Measurements from ENCODE around the gene SEZ6L.

Gene SEZ6L

DNA sequence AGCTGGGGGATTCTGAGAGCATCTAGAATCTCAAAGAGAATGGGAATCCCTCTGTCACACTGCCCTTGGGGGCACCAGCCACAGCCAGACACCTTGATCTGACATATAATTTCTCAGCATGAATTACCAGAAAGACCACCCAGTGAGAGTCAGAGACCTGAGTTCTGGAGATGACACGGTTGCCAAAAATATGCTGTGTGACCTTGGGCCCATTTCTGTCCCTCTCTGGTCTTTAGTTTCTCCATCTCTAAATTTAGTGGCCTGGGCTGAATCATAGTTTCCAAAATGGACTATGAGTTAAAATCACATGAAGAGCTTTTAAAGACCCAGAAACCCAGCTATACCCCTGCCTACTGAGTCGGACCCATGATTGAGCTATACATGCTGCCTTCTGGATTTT, 15.9 kb downstream of the SEZ6L start:
- DNase-seq: no peak

DNA sequence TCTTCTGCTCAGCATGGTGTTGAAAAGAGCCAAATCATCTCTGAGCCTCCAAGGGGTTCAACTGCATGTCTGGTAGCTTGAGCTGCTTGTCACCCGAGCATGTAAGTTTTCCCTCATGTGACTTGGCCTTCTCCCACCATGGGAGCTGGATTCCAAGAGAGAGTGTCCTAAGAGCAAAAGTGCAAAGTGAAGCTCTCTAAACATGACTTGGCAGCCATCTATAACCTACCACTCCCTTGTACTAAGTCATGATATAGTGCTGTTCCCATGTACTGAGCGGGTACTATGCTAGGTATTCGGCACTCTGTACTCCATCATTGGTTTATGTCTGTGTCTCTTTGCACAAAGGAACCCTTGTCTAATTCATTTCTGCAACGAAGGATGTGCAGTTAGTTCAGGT, 19.1 kb downstream of the SEZ6L start:
- DNase-seq: no peak

DNA sequence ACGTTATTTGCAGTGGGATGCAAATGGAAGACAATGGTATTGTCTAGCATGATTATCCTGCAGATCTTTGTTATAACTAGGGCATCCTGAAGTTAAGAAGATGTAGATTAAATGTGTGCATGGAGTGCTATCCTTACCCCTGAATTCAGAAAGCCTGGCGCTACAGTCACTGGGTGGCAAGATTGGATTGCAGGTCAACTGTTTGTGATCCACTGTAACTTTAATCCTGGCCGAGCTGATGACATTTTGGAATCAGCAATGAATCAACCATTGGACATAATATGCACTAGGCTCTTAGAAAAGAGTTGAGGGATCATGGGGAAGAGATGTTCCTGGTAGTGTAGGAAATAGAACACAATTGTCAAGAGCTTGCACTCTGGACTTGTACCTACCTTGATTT, 25.1 kb downstream of the SEZ6L start:
- DNase-seq: no peak

DNA sequence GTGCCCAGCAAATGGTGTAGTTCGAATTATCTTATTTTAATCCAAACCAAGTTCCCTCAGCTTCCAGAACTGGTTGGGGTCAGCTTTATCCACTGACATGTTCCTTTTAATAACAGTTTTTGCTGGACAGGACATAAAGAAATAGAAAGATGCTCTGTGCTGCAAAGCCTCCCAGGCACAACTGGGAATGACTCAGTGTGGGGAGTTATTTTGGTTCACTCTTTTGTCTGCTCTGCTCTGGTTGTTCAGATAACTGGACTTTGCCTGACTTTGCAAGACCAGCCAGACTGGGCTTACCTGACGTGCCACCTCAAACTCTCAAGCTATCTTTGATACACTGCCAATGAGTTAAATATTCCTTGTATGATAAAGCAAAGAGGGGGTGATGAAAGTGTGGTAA, 25.6 kb downstream of the SEZ6L start:
- DNase-seq: no peak

DNA sequence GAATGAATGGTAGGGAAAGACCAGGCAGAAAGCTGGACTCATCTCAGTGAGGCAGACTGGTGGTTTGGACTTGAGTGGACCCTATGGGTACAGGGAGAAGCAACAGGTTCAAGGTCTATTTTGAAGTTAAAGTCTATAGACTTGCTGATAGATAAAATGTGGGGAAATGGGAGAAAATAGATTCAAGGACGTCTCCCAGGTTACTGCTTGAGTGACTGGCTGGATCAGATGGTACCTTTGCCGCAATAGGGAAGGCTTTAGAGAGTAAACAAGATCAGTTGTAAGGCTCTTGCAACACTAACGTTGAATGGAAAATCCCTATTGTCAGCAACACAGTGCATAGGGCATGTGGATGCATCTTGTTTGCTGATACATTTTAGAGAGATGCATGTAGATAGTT, 27.4 kb downstream of the SEZ6L start:
- DNase-seq: no peak

DNA sequence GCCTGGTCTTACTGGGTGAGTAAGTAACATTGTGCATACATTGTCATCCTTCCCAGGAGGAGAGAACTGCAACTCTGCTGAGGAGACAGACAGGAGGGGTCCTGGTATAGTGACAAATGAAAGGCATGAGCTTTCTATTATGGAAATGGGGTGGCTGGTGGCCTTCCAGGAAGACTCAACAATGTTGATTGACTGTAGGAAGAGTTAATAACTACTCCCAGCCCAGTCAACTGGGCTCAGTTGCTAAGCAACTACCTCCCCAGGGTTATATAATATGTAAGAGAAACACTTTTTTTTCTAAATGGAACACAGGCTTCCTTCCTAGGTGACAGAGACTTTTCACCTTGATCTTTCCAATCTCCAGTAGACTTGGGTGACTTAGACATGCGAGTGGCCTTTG, 28.2 kb downstream of the SEZ6L start:
- DNase-seq: no peak

DNA sequence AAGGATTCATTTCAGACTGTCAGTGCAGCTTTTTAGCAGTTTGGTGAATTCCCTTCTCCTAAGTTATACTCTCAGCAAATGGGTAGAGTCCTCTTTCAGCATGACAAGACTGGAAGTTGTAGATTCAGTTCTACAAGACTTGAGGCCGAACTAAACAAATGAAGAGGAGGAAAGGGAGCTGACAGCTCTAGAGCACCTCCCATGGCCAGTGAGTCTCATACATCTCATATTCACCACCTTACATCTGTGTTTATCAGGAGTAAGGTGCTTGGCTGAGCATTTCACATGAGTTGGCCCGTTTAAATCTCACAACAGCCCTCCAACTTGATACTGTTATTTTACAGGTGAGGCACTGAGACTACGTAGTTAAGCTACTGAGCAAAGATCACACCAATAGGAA, 30.4 kb downstream of the SEZ6L start:
- DNase-seq: no peak

DNA sequence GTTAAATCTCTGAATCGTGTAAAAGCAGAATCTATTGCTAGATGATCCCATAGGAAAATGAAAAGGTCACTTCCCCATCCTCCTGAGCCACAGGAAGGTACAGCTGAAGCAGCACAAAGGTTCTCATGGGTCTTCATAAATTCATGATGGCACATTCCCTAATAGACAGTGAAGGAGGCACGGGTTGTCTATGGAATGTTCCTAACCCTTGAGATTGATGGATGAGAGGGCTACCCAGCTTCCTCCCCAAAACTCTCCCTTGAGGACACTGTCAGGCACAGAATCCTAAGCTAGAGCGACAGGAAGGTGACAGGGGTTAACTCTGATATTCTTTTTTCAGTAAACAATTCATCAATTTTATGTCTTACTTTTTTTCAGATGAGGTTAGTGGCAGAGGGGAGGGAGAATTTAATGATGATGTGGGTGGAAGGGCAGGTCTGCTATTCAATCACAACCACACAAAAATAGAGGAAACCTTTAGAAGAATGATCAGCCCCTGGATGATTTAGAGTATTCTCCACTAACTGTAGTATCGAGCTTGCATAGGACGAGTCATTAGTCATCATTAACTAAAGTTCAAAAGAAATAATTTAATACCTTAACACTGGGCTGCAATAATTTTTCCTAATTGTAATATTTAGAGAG, 33.1 kb downstream of the SEZ6L start:
- DNase-seq: no peak

DNA sequence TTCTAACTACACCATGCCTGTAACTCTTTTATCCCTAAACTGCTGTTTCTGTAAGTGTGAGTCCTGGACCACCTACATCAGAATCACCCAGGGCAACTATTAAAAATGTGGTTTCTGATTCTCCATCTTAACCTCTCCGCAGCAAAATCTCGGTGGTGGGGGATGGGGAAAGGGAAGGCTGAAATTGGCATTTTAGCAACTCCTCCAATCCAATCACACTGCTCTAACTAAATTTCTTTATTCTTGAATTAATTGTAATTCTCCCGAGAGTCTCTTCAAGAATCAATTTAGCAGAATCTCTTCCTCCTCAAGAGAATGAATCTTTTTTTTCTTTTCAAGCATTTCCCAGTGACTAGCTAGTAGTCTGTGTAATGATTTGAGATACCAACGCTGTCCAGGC, 36.2 kb downstream of the SEZ6L start:
- DNase-seq: no peak

DNA sequence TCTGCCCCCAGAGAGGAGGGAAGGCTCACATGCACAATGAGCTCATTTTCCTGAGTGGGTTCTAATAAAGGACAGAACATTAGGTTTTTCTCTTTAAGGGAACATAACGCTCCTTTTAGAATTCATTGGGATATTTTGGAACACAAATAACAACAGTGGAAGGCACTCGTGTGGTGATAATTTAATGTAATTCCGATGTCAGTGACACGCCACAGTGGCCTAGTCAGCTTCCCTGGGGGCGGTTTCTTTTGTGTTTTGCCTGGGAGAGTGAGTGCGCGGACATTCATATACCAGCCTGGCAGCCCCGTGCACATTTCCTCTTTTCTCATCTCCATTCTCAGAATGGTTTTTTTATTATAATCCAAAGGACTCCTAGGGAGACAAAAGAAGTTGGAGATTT, 41.1 kb downstream of the SEZ6L start:
- DNase-seq: no peak

DNA sequence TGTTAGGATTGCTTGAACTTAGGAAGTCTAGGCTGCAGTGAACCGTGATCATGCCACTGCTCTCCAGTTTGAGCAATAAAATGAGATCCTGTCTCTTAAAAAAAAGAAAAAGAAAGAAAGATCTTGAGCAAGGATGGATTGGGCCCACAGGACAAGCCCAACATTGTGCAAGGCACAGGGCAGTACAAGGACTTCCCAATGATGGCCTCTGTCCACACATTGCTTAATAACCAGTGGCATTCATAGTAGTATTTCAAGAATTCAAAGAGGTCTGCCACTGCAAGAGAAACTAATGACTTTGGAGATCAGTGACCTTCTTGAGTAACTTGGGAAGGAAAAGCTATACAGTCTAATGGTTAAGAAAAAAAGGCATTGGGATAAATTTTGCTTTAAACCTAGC, 44.6 kb downstream of the SEZ6L start:
- DNase-seq: no peak

DNA sequence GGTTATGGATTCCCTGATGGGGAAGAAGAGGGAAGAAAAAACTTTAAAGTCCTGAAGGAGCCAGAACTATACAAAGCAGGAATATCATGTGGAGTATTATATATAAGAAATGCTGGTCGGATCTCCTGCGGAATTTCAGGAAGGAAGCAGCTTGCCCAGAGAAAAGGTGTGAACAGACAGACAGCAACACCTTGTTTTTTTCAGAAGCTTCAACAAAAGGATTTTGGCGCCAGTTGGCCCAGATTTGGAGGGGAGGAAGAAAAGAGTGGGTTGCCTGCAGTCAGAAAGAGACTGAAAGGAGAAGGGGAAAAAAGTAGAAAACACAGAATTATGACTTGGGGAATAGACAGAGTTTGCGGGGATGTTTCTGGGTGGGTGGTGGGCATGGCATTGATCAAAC, 45.2 kb downstream of the SEZ6L start:
- DNase-seq: no peak

DNA sequence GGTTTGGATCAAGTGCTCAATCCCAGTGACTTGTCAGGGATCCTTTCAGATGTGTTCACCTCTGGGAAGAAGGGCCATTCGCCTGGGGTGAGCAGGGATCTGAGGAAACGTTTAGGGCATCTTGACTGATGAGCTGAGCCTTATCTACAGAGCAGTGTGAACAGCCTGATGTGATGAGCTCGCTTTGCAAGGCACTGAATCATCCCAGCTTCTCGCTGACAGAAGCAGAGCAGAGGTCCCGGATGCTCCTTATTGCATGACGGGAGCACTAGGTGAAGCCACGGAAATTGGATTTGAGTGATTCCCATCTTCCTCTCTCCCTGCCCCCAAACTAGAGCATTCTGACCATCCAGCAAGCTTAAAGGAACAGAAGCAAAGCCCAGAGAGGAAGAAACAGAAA, 46.5 kb downstream of the SEZ6L start:
- no peak for DNase-seq

DNA sequence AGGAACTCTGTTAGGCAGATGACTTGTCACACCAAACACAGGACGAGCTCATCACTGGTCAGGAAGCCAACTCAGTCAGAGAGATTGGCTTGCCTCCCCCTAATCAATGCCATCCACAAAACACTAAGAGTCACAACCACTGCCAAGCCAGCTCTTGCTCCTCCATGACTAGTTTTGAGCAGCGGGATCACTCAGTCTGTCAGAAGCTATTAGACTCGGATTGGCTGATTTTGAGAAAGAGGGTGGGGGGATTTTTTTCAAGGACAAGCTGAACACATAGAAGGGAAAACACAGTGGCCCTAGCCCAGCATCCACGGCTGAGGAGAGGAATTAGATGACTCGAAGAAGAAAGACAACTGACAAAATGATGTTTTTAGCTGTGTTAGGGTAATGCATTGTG, 55.9 kb downstream of the SEZ6L start:
- no peak for DNase-seq

DNA sequence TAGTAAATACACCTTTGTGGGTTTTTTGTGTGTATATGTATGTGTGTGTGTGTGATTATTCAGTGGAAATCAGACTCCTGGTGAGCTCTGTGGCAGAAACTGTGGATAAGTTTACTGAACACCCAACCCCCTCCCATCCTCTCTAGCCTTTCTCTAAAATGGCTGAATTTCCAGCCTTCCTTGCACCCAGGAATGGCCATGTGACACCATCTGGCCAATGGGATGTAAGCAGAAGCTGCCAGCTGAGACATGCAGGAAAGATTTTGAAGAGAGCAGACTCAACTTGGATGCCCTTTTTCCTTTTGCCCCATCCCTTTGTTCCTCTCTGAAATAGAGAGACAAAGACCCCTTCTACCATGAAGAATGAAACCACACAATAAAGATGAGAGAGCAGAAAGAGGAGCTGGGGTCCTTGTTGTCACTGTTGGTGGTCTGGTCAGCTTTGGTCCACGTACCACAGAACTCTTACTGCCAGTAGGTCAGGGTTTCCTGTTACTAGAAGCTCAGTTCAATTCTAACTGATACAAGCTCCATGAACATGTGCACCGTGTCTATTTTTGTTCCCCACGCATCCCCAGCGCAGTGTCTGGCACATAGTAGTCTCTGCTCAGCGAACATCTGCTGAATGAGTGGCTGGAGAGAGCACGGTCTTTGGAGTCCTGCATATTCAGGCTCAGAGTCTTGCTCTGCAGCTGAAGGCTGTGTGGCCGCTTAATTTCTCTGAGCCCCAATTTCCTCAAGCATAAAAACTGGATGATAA, 57.5 kb downstream of the SEZ6L start:
- DNase-seq: no peak

DNA sequence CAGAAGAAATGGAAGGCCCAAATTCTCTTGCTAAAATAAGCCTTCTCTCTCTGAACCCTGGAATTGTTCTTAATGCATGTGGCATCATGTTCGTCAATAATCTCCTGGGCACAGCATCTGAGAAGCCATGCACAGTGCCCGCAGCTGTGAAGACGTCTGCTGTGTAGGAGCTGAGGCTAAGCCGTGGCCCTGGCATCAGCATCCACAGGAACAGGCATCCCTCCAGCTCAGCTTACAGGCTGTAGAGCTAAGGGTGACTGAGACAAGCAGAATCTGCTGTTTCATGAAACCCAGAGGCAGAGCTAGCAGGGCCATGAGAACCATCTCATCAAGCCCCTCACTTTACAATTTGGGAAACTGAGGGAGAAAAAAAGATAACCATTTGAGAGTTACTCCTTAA, 60.6 kb downstream of the SEZ6L start:
- DNase-seq: no peak

DNA sequence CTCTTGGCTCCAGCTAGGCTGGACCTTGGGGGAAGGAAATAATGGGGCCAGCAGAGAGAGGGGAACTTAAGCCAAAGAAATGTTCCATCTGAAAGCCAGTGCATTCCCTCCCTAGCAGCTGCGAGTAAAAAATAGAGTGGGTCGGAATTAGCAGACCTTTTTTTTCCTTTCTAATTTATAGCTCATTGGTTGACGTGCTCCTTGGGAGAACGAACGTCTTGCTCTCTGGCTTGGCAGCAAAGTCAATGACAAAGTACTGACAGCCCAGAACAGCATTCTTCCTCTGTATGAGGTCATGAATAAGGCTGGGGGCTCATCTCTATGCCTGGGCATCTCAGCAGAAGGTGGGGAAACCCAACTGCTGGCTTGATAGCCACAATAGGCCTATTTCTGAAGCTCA, 65.0 kb downstream of the SEZ6L start:
- DNase-seq: no peak

DNA sequence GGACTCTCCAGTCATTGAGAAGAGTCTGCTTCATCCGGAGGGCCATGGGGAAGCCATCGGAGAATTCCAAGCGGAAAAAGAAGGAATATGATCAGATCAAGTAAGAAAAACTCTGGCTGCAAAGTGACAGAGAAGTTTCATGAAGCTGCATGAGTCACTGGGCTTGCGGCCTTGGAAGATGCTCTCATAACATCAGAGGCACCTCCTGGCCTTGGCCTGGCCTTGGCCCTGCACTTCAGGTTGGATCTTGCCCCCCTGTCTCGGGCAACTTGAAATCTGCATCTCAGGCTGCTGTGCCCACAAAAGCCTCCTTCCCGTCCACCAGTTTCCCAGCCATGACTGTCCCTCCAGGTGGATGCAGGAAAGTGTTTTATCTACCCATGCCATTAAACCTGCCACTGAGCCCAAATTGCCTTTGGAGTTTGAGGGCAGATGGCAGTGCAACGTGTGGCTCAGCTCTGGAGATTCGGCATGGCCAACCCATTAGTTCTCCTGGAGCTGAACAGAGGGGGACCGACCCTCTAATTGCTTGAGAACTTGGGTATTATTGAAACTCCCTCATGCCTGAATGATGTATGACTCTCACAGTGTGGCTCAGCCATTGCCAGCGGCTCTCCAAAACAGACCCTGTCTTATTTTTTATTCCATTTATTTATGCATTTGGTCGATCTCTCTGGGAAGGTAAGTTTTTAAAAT, 66.7 kb downstream of the SEZ6L start:
- no peak for DNase-seq

DNA sequence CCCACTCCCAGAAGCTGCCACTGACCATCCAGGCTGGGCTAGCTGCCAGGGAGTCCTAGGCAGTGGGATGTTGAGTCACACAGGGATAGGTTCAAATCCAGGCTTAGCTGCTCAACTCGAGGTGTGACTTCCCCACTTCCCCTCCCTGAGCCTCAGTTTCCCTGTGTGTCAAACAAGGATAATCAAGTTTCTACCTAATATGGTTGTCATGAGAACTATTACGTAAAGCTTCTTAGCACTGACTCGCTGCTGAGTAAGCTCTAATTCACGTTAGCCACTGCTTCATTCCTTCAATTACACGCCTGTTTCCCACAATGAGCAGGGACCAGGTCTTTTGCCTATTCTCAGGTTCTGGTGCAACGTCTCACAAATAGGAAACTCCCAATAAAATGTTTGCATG, 67.7 kb downstream of the SEZ6L start:
- DNase-seq: no peak

DNA sequence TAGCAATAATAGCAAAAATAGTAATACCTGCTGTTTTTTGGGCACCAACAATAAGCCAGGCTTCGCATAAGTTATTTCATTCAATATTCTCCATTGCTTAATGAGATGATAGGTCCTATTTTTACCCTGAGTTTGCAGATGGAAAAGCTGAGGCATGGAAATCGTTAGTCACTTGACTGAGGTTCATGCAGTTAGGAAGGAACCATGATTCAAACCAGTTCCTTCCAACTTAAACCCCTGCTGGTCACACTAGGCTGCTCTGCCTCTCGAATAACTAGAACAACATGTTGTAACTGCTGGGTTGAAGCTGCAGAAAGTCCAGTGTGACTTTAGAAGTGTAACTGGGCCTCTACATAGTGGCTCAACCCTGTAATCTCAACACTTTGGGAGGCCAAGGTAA, 69.3 kb downstream of the SEZ6L start:
- DNase-seq: no peak

DNA sequence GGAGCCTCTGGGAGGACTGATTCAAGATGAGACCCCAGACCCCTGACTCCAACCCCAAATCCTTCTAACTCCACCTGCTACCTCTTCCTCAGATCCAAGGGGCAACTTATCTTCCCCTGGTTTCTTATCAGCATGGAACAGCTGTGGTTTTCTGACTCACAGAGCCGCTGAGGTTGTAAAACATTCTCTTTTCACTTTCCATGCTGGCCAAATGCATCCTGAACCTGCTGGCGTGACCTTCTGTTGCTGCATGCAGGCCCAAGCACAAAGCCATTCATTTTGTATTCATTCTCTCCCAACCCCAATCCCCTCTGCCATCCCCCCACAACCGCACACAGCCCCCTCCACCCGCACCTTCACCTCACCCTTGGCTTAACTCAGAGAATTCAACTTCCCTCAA, 70.3 kb downstream of the SEZ6L start:
- DNase-seq: no peak

DNA sequence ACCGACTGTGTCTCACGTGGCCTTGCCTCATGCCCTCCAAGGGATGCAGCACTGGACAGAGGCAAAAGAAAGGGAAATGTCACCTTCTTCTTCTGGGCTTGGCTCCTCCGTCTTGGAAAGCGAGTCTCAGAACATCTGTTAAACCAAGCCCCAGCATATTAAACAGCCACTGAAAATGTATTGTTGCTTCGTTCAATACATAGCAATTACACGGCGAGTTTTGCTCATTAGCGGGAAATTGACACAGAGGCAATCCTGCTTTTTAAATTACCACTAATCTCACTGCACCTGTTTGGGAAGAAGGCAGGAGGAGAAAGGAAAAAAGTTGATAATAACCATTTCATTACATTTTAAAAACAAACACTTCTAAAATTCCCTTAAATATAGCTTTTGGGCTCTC, 72.1 kb downstream of the SEZ6L start:
- DNase-seq: no peak

DNA sequence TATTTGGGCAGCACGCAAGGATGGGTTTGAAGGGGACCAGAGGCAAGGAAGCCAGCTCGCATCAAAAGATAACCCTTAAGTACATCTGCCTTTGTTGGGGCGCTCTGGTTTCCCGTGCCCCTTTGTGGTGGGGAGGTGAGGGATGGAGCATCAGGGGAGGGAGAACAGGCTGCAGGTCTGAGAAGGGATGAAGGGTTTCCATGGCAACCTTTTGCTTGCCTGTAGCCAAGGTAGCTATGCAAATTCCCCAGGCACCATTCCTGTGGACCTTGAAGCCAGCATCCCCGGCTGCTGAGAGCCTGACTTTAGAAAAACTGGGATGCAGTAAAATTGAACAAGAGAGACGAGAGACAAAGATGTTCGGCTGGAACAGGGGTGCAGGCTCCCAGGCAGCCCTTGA, 75.7 kb downstream of the SEZ6L start:
- DNase-seq: no peak

DNA sequence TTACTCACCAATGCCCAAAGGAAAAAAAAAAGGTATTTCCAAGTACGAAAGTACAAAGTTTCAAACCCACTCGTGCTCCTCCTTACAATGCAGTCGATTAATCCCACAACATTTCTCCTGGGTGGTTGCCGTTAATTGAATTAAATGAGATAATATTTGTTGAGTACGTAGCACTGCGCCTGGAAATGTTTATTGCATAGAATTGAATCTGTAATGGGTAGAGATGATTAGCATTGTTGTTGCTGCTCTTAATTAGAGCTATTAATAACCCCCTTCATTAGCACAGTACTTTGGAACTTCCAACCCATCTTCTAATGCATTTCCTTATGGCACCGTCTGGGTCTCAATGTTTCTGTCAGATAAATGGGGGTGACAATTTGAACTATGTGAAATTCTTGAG, 77.3 kb downstream of the SEZ6L start:
- no peak for DNase-seq

DNA sequence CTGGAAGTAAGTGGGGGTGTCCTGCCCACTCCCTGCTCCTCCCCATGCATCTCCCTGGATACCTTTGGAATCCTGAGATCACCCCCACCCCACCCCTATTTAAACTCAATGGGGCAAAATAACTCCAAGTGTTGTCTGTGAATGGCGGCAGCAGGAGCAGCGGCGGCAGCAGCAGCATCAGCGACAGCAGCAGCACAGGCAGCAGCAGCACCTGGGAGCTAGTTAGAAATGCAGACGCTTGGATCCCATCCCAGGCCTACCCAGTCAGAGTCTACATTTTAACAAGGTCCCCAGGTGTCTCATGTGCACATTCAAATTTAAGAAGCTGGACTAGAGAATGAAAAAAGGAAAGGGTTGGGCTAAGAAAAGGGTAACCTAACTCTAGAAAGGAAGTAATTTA, 82.6 kb downstream of the SEZ6L start:
- no peak for DNase-seq

Data from DMS53 (cell line).